K562 (cell line): ENCODE data around the gene ZFAND3. TPM values are rescaled to one million over a fixed set of nuclear protein-coding genes. Genes with fewer than 3 reads are reported as not detected.

Source experiments
- CHD7 ChIP-seq: fragments of 200-600 bp; sonication (generic); IDR thresholded peaks from one replicate; pipeline ENCODE4 v1.6.1; 2012; ENCODE audit warnings: mild to moderate bottlenecking, low read depth, low read length, inconsistent platforms
- GATAD2B ChIP-seq: fragments of 450-650 bp; IDR thresholded peaks from 2 replicates; pipeline ENCODE4 v1.6.1; 2017; ENCODE audit warnings: mild to moderate bottlenecking, borderline replicate concordance
- NCOA1 ChIP-seq: fragments of 450-650 bp; IDR thresholded peaks from 2 replicates; pipeline ENCODE4 v1.6.1; 2016; ENCODE audit warnings: low read depth
- NEUROD1 ChIP-seq: fragments of 150-350 bp; IDR thresholded peaks from 2 replicates; pipeline ENCODE4 v1.6.1; 2014; ENCODE audit warnings: borderline replicate concordance, low read length, low read depth; ENCODE audit not compliant: partially characterized antibody
- PKNOX1 ChIP-seq: fragments of 450-650 bp; IDR thresholded peaks from 2 replicates; pipeline ENCODE4 v1.6.1; 2016
- PRDM10 ChIP-seq: fragments of 450-650 bp; IDR thresholded peaks from 2 replicates; pipeline ENCODE4 v1.6.1; 2018; ENCODE audit not compliant: partially characterized antibody
- RBM25 ChIP-seq: fragments of 200-400 bp; formaldehyde crosslinking; IDR thresholded peaks from 2 replicates; pipeline ENCODE4 v1.6.1; 2018; ENCODE audit warnings: low read length, low read depth, moderate library complexity; ENCODE audit not compliant: severe bottlenecking
- SMARCC2 ChIP-seq: fragments of 450-650 bp; IDR thresholded peaks from 2 replicates; pipeline ENCODE4 v1.6.1; 2017; ENCODE audit warnings: antibody characterized with exemption, moderate library complexity, mild to moderate bottlenecking, low read depth
- TCF7L2 ChIP-seq: fragments of 150-350 bp; IDR thresholded peaks from 2 replicates; pipeline ENCODE4 v1.6.1; 2016; ENCODE audit warnings: low read depth, mild to moderate bottlenecking, low read length, moderate library complexity
- ZBTB5 ChIP-seq: fragments of 450-650 bp; IDR thresholded peaks from 2 replicates; pipeline ENCODE4 v1.6.1; 2017; ENCODE audit warnings: antibody characterized with exemption
- polyA plus RNA-seq, 8 experiments: library from polyadenylated mRNA; depleted of rRNA in 4 of 8; stranded (reverse) in 5 of 8; unstranded in 3 of 8; fragments of >200 nt; fragmentation: Nextera tagmentation in 2 of 8; fragmentation: Illumina TruSeq in 1 of 8; extraction: Ambion mirVana in 2 of 8; extraction: Trizol in 1 of 8; gene quantifications; 2 replicates each; pipeline versions ENCODE4 v1.2.1 to v1.2.3, GENCODE V29; 2011 to 2014; ENCODE audit warnings: inconsistent platforms in 1 of 8, missing spikeins in 1 of 8
- total RNA-seq, 7 experiments: library from RNA; depleted of rRNA in 6 of 7; stranded (reverse); fragments of >200 nt in 6 of 7; fragmentation: Illumina TruSeq in 2 of 7; extraction: Trizol in 2 of 7; gene quantifications; 2 replicates each; pipeline versions ENCODE4 v1.2.1 to v1.2.3, GENCODE V29; 2011 to 2021; ENCODE audit warnings: low replicate concordance in 1 of 7

ZFAND3 gene
- total and polyA plus RNA-seq, 9 of the 15 experiments (the other 6 are each of a cell fraction or from before 2014, with no cell fraction given), result 0.81 to 26.6 (median 11.8) TPM

- TF ChIP-seq CHD7 (no peak), GATAD2B (no peak), PRDM10 (no peak), NCOA1 (no peak), SMARCC2 (no peak), TCF7L2 (no peak), ZBTB5 (no peak), NEUROD1 (no peak), PKNOX1 (no peak), RBM25 (no peak)
These were observed 35.0 kb upstream of the ZFAND3 start (continued) for GRCh38 chr6:37784585-37784967.
